ENCODE data around the gene SIGLEC11. TPM values are rescaled to one million over a fixed set of nuclear protein-coding genes. Genes with fewer than 3 reads are reported as not detected.
"Not testable (repeated sequence)": the region's sequence is repeated elsewhere in the genome, so short reads cannot be mapped to it uniquely, and the experiment has no call there.

The SIGLEC11 gene
- under 1 TPM in 3 of 8 experiments, not detected in 5; 0.09 to 0.13 (median 0.09) TPM for total RNA-seq

- H3K4me1 ChIP-seq (replicated peaks in 1 of 2), result not testable (repeated sequence)
- ATAC-seq (replicated peaks in 6 of 8), result peak in 2 of 8 experiments; percentile 35 to 58
Measured at GRCh38 chr19:49960980-49961379, at the start of gene SIGLEC11. TSS of gene SIGLEC11 (minus strand) at chr19:49961172. CDS start at chr19:49961081, 91 bp downstream.

GRCh38 chr19:50008532-50008931, 47.6 kb upstream of the SIGLEC11 start:
- Histone ChIP-seq H3K4me1 (replicated peaks in 1 of 2) (no peaks in the 10 kb centered on the region), H3K27ac (no peak overlapping the region), H3K4me3 (no peak overlapping the region)
- in situ Hi-C loops (cut with MboI; ENCODE audit: low pct_unique_long_range_greater_than_20kb in 2 of 9, low sequenced_read_pairs in 9 of 9, unreplicated experiment in 9 of 9), result no loop called here
- no peak for ATAC-seq (replicated peaks in 6 of 8)
- WGBS, 10 experiments, result 40 to 83% (median 80%) methylated on average over 1 to 6 of the region's 10 CpGs; no CpG with 5 or more reads in 5 of the 10 experiments

More at GRCh38 chr19:49960980-49961379, at the start of gene SIGLEC11:
- H3K27ac ChIP-seq; H3K4me3 ChIP-seq; in situ Hi-C loops (cut with MboI; ENCODE audit: low pct_unique_long_range_greater_than_20kb in 2 of 9, low sequenced_read_pairs in 9 of 9, unreplicated experiment in 9 of 9): not testable (repeated sequence)
- WGBS, 10 experiments, result 50 to 83% methylated on average over 1 of the region's 10 CpGs; no CpG with 5 or more reads in 8 of the 10 experiments

GRCh38 chr19:50007947-50008346, 47.0 kb upstream of the SIGLEC11 start:
- no peak overlapping the region for H3K27ac ChIP-seq
- in situ Hi-C loops (cut with MboI; ENCODE audit: low pct_unique_long_range_greater_than_20kb in 2 of 9, low sequenced_read_pairs in 9 of 9, unreplicated experiment in 9 of 9), result no loop called here
- H3K4me1 ChIP-seq (replicated peaks in 1 of 2), result no peaks in the 10 kb centered on the region
- H3K4me3 ChIP-seq, result no peak overlapping the region
- ATAC-seq (replicated peaks in 6 of 8), result no peak
- 94 to 100% (median 100%) methylated on average over 1 to 2 of the region's 2 CpGs; no CpG with 5 or more reads in 4 of the 10 experiments for WGBS, 10 experiments

- in situ Hi-C loops (cut with MboI; ENCODE audit: low pct_unique_long_range_greater_than_20kb in 2 of 9, low sequenced_read_pairs in 9 of 9, unreplicated experiment in 9 of 9), result no loop called here
- ATAC-seq (replicated peaks in 6 of 8), result no peak
- Histone ChIP-seq H3K27ac (no peak overlapping the region), H3K4me3 (no peak overlapping the region), H3K4me1 (replicated peaks in 1 of 2) (no peaks in the 10 kb centered on the region)
- 80 to 100% (median 92%) methylated on average over 1 to 6 of the region's 10 CpGs; no CpG with 5 or more reads in 6 of the 10 experiments for WGBS, 10 experiments
Measured at GRCh38 chr19:50007170-50007569, 46.2 kb upstream of the SIGLEC11 start.

GRCh38 chr19:50005428-50005827, 44.5 kb upstream of the SIGLEC11 start:
- WGBS, 10 experiments, result 66 to 99% (median 90%) methylated on average over 3 to 11 of the region's 12 CpGs; no CpG with 5 or more reads in 2 of the 10 experiments
- Histone ChIP-seq H3K4me1 (replicated peaks in 1 of 2) (no peaks in the 10 kb centered on the region), H3K27ac (no peak overlapping the region), H3K4me3 (no peak overlapping the region)
- in situ Hi-C loops (cut with MboI; ENCODE audit: low pct_unique_long_range_greater_than_20kb in 2 of 9, low sequenced_read_pairs in 9 of 9, unreplicated experiment in 9 of 9), result no loop called here
- ATAC-seq (replicated peaks in 6 of 8), result no peak

- H3K4me3 ChIP-seq, result no peak overlapping the region
- H3K27ac ChIP-seq, result no peak overlapping the region
- 0 to 96% (median 75%) methylated on average over 2 to 9 of the region's 11 CpGs; no CpG with 5 or more reads in 3 of the 10 experiments for WGBS, 10 experiments
- ATAC-seq (replicated peaks in 6 of 8), result peak; percentile 35 to 98 (median 52)
- in situ Hi-C loops (cut with MboI; ENCODE audit: low pct_unique_long_range_greater_than_20kb in 2 of 9, low sequenced_read_pairs in 9 of 9, unreplicated experiment in 9 of 9), result no loop called here
- H3K4me1 ChIP-seq (replicated peaks in 1 of 2), result no peaks in the 10 kb centered on the region
Measured at GRCh38 chr19:50003810-50004419, 42.9 kb upstream of the SIGLEC11 start.

GRCh38 chr19:50003254-50003788, 42.3 kb upstream of the SIGLEC11 start:
- WGBS, 10 experiments, result 61 to 96% (median 82%) methylated on average over 1 to 14 of the region's 17 CpGs; no CpG with 5 or more reads in 2 of the 10 experiments
- no peaks in the 10 kb centered on the region for H3K4me1 ChIP-seq (replicated peaks in 1 of 2)
- H3K4me3 ChIP-seq, result no peak overlapping the region
- no peak for ATAC-seq (replicated peaks in 6 of 8)
- no peak overlapping the region for H3K27ac ChIP-seq
- in situ Hi-C loops (cut with MboI; ENCODE audit: low pct_unique_long_range_greater_than_20kb in 2 of 9, low sequenced_read_pairs in 9 of 9, unreplicated experiment in 9 of 9), result no loop called here

GRCh38 chr19:50002386-50002960, 41.5 kb upstream of the SIGLEC11 start:
- 80 to 100% (median 95%) methylated on average over 1 to 5 of the region's 6 CpGs; no CpG with 5 or more reads in 4 of the 10 experiments for WGBS, 10 experiments
- in situ Hi-C loops (cut with MboI; ENCODE audit: low pct_unique_long_range_greater_than_20kb in 2 of 9, low sequenced_read_pairs in 9 of 9, unreplicated experiment in 9 of 9), result no loop called here
- H3K4me3 ChIP-seq, result no peak overlapping the region
- H3K27ac ChIP-seq, result no peak overlapping the region
- ATAC-seq (replicated peaks in 6 of 8), result no peak
- H3K4me1 ChIP-seq (replicated peaks in 1 of 2), result no peaks in the 10 kb centered on the region

- 90 to 100% (median 100%) methylated on average over 1 to 3 of the region's 8 CpGs; no CpG with 5 or more reads in 7 of the 10 experiments for WGBS, 10 experiments
- Histone ChIP-seq H3K4me3 (no peak overlapping the region), H3K4me1 (replicated peaks in 1 of 2) (no peaks in the 10 kb centered on the region), H3K27ac (no peak overlapping the region)
- in situ Hi-C loops (cut with MboI; ENCODE audit: low pct_unique_long_range_greater_than_20kb in 2 of 9, low sequenced_read_pairs in 9 of 9, unreplicated experiment in 9 of 9), result no loop called here
- ATAC-seq (replicated peaks in 6 of 8), result no peak
Measured at GRCh38 chr19:50001775-50002174, 40.8 kb upstream of the SIGLEC11 start.

GRCh38 chr19:50000841-50001557, 40.0 kb upstream of the SIGLEC11 start:
- 77 to 100% (median 92%) methylated on average over 1 to 6 of the region's 16 CpGs; no CpG with 5 or more reads in 3 of the 10 experiments for WGBS, 10 experiments
- H3K4me1 ChIP-seq (replicated peaks in 1 of 2), result no peaks in the 10 kb centered on the region
- H3K27ac ChIP-seq, result no peak overlapping the region
- no peak overlapping the region for H3K4me3 ChIP-seq
- ATAC-seq (replicated peaks in 6 of 8), result no peak
- in situ Hi-C loops (cut with MboI; ENCODE audit: low pct_unique_long_range_greater_than_20kb in 2 of 9, low sequenced_read_pairs in 9 of 9, unreplicated experiment in 9 of 9), result no loop called here

GRCh38 chr19:50000038-50000840, 39.3 kb upstream of the SIGLEC11 start:
- Histone ChIP-seq H3K27ac (no peak overlapping the region), H3K4me1 (replicated peaks in 1 of 2) (no peaks in the 10 kb centered on the region), H3K4me3 (no peak overlapping the region)
- 80 to 100% (median 80%) methylated on average over 1 to 14 of the region's 20 CpGs; no CpG with 5 or more reads in 3 of the 10 experiments for WGBS, 10 experiments
- in situ Hi-C loops (cut with MboI; ENCODE audit: low pct_unique_long_range_greater_than_20kb in 2 of 9, low sequenced_read_pairs in 9 of 9, unreplicated experiment in 9 of 9), result no loop called here
- no peak for ATAC-seq (replicated peaks in 6 of 8)

GRCh38 chr19:49999371-50000010, 38.5 kb upstream of the SIGLEC11 start:
- ATAC-seq (replicated peaks in 6 of 8), result no peak
- H3K4me1 ChIP-seq (replicated peaks in 1 of 2), result no peaks in the 10 kb centered on the region
- in situ Hi-C loops (cut with MboI; ENCODE audit: low pct_unique_long_range_greater_than_20kb in 2 of 9, low sequenced_read_pairs in 9 of 9, unreplicated experiment in 9 of 9), result no loop called here
- H3K4me3 ChIP-seq, result no peak overlapping the region
- WGBS, 10 experiments, result 80 to 100% (median 86%) methylated on average over 1 to 4 of the region's 6 CpGs; no CpG with 5 or more reads in 5 of the 10 experiments
- no peak overlapping the region for H3K27ac ChIP-seq
